GM19463 (cell line): ENCODE measurements around the gene GOLT1B.
"Not testable (repeated sequence)": the region's sequence is repeated elsewhere in the genome, so short reads cannot be mapped to it uniquely, and the experiment has no call there.

Source experiments
- ATAC-seq: cut with Tn5 transposase; IDR thresholded peaks from one replicate; pipeline ENCODE4 v1.9.1; 2021; ENCODE audit warnings: mild to moderate bottlenecking, moderate library complexity; ENCODE audit not compliant: unreplicated experiment

The GOLT1B gene, protein sequence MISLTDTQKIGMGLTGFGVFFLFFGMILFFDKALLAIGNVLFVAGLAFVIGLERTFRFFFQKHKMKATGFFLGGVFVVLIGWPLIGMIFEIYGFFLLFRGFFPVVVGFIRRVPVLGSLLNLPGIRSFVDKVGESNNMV

DNA sequence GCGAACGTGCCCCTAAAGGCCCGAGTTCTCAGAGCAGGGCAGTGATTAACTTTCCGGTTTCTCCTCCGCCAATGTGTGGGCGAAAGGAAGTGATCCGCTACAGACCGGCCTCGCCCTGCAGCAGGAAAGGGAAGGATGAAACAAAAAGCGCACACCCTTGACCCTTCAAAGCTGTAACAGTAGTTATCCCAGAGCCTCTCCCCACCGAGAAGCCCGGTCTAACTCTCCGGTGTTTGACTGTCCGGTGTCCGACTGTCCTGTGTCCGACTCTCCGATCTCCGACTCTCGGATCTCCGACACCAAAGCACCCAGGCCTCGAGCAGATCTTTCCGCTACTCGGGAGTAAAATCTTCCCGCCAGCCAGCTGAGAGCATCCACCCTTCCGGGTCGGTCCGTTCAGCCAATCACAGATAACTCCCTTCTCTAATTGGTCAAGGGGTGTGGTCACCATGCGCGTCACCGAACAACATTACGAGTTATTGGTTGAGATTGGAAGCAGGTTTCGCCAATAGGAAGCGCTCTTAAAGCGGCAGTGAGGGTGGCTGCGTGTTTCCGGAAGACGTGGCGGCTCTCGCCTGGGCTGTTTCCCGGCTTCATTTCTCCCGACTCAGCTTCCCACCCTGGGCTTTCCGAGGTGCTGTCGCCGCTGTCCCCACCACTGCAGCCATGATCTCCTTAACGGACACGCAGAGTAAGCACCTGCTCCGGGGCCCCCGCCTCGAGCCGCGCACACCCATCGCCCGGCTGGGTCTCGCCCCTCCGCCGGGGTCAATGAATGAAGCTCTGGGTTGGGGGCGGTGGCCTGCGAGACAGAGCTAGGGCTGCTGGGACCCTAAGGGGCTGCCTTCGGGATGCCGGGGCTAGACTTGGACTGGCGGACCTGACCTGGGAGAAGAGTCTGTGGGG, at the start of gene GOLT1B, which contains the start of gene RECQL:
GOLT1B (plus strand) TSS at position 532 of the 906 bp plus-strand sequence; CDS start at position 667, 135 bp downstream.
RECQL (minus strand) TSS at position 378 of the 906 bp plus-strand sequence. CDS start 2,065 bp downstream, outside the sequence.
- peak; percentile 97 for ATAC-seq

DNA sequence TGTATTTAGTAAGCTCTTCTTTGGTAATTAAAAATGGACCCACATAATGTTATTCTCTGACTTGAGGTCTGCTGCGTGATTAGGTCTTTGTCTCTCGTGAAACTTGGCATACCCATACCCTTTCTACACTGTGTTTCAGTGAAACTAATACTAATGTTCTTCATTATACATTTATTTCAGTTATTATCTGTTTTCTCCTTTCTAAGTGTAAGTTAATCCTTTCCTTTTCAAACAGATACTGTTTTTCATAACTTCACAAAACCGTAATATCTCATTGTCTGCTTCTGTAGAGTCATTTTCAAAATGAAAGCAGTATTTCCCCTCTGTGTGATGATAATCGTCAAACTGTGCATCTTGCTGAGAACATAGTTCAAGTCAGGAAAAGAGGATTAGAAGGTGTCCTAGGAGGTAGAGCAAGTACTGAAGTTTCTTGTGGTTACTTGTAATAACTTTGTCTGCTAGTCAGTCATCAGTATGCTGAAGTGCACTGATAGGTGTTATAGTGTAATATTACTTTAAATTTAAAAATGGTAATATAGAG, 48.2 kb upstream of the GOLT1B start:
- no peak for ATAC-seq

DNA sequence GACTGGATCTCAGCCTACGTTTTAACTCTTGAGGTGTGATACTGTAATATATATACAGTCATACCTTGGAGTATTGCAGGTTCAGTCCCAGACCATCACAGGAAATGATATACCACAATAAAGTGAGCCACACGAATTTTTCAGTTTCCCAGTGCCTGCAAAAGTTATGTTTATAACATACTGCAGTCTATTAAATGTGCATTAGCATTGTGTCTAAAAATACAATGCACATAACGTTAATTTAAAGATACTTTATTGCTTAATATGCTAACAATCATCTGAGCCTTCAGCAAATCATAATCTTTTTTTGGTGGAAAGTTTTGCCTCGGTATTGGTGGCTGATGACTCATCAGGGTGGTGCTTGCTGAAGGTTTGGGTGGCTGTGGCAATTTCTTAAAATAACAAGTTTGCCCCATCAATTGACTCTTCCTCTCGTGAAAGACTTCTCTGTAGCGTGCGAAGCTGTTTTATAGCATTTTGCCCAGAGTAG, 45.3 kb upstream of the GOLT1B start:
- no peak for ATAC-seq

DNA sequence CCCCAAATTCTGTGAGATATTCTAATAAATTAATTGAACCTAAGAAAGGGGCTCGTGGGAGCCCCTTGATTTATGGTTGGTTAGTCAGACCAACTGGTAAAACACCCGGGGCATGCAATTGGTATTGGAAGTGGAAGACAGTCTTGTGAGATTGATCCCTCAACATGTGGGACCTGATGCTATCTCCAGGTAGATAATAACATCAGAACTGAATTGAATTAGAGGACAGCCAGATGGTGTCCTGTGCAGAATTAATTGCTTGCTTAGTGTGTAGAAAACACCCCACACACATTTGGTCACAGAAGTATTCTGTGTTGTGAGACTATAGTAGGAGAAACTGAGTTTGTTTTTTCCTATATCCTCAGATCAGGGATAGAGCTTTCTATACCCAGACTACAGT, 42.1 kb upstream of the GOLT1B start:
- ATAC-seq: no peak

DNA sequence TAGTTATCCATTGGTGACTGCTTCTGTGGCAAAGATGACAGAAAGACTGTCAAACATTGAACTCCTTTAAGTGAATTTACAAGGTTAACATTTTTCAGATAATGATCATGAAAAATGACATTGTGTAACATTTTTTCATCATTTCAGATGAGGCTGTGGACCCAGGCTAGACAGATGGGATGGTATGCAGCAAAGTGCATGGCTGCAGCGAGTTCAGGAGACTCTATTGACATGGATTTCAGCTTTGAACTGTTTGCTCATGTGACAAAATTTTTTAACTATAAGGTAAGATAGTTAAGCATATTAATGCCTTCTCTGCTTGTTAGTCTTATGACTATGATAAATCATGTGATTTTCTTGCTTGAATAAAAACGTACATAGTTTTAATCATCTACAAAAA, 34.3 kb upstream of the GOLT1B start:
- ATAC-seq: not testable (repeated sequence)

DNA sequence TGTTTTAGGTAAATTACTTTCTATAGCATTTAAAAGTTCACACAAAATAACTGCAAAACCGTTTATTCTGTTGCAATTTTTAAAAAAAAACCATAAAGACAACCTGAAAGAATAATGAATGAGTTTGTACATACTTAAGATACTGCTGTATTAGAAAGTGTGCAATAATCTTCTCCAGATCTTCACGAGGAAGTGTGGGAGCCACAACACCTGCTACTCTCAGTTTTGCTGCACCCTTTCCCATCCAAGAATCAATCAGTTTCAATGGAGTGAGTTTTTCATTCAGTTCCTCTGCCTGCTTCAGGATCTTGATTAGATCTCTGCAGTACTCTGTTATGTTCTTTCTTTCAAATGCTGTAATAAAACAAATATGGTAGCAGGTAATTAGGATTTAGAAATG, 30.3 kb upstream of the GOLT1B start:
- ATAC-seq: no peak

DNA sequence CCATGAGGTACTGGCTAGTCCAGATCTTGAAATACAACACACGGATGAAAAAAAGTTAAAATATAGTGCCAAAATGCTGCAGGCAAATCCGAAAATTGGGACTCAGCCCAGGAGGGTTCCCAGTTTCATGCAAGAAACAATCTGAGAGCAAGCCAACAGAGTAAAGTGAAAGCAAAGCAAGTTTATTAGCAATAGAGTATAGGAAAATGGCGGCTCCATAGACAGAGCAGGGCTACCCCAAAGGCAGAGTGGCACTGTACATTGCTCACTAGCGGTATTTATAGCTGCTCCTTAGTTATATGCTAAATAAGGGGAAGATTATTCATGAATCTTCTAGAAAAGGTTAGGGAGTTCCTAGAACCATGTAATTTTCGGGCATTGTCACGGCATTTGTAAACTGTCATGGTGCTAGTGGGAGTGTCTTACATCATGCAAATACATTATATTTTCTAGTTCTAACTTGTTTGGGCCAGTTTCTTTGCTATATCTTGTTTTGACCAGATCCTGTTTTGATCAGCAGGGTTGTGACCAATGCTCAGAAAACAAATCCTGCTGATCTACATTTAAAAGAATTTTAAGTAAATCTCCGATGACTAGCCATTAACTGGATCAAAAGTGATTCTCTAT, 29.3 kb upstream of the GOLT1B start:
- ATAC-seq: no peak

DNA sequence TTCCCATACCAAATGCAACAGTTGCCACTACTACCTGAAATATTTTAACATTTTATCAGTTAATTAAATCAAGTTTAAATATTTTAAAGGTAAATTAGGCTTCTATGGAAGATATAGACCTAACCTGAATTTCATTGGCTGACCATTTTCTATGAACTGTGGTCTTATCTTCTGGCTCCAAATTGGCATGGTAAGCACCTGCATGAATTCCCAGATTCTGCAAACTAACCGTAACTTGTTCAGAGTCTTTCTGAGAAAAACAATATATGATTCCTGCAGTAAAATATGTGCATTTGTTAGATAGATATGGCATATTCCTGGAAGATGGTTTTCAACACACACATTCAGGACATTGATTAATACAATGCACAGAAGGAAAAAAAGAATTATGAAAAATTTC, 26.0 kb upstream of the GOLT1B start:
- ATAC-seq: no peak

DNA sequence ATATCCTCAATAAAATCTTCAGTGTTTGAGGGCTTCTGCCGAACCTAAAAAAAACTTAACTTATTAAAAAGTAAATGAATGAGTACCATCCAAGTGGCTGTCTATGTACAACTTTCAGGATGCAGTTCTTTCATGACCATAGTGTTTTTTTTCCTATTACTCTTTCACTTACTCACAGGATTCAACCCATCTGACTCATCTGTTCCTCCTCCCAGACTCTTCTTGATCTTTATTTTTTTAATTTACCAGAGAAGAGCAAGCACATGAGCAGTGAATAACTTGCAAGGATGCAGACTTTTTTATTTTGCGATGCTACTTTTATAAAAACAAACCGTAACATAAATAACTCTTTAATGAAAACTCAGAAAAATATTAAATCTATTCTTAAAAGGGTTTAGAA, 24.6 kb upstream of the GOLT1B start:
- ATAC-seq: no peak

DNA sequence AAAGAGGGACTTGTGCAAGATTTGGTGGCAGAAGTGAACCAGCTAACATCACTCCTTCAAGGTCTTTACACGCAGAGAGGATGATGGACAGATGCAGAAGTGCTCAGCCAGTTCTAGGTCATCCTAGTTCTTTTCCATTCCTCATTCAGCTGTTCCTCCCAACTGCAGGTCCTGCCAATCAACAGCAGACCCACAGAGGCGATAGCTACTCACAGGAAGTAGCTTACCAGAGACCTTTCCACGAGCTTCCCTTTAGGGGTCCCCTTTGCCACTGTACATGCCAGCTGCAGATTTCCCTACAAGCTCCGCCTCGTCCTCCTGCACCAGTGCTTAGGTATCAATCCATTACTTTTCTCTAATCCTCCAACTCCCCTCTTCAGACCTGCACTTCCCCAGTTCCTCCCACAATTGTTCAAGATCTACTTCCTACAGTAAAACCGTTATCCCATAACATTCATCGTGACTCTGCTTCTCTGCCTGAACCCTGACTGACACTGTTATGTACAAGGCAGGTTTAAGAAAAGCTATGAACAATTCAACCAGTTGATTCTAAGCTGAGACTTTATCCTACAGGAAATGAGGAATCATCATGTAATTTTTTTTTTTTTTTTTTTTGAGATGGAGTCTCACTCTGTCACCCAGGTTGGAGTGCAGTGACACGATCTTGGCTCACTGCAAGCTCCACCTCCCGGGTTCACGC, 22.7 kb upstream of the GOLT1B start:
- ATAC-seq: no peak

DNA sequence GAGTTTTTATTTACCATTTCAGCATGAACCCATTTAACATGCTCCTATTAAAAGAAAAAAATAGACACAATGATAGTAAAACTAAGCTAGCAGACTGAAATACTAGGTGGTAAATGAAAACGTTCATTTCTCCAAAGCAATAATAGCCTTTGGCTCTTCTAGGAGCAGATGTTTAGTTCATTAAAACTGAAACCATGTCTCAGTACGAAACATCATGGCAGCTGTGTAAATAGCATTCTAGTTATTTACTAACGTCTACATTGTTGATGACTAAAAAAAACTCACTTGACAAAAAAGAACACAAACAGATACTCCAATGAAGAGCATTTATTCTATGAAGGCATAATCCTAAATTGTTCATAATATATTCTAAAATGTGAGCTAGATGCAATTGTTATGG, 18.1 kb upstream of the GOLT1B start:
- ATAC-seq: no peak

DNA sequence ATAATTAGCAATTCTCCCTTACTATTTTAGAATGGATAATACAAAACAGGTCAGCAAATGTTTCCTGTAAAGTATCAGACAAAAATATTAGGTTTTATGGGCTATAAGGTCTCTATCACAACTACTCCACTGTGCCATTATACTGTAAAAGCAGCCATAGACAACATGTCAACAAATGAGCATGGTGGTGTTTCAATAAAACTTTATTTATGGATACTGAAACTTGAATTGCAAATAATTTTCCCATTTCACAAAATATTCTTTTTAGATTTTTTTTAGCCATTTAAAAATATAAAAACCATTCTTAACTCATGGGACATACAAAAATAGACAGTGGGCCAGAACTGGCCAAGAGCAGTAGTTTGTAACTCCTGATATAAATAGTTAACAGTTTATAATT, 15.6 kb upstream of the GOLT1B start:
- ATAC-seq: no peak

DNA sequence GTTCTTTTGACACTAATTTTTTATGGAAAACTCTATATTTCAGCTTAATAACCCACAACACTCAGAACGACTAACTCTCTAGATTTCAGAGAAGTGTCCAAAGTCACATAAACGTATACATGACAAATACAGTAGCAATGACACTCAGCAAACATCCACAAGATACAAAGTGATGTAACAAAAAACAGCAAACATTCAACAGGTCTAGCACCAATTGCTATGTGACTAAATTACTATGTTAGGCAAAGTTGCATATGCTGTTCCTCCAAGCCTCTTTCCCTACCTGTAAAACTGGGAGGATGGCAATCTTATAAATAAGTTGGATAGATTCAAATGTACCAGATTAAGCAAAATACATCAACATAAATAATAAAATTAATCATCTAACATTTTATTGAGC, 1.8 kb upstream of the GOLT1B start:
- no peak for ATAC-seq

DNA sequence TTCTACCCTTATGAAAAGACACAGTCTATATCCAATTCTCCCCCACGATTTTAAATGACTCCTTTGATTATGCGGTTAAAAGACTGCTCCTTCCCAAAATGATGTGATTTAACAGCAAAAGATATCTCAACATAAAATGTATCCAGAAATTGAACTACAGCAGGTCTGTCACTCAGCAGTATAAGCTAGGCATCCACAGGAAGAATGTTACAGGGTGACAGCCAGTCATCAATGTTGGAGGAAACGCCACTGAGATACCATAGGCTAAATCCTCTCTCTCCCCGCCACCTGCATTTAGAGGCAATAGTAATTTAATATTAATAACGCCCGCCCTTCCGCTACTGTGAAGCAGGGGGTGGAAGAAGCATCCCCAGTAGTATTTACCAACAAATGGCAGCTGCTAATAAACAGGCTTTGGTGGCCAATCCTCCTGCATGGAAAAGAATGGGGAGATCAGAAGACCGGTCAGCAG, 767 bp upstream of the GOLT1B start:
- peak; percentile 0 for ATAC-seq

DNA sequence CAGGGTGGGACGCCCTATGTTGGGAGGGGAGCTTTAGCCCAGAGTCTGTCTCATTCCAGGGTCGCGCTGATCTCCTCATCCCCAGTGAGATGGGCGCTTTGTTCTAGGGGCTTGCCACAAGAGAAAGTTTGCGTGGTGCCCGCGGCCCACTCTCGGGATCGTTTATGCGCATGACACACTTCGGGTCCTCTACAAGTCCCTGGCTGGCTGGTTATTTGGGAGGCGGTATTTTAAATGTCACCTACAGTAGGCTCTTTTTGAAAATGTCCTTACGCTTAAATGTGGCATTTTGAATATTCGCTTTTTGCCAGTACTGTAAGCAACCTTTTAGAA, 541 bp downstream of the GOLT1B start:
- ATAC-seq: peak; percentile 2

DNA sequence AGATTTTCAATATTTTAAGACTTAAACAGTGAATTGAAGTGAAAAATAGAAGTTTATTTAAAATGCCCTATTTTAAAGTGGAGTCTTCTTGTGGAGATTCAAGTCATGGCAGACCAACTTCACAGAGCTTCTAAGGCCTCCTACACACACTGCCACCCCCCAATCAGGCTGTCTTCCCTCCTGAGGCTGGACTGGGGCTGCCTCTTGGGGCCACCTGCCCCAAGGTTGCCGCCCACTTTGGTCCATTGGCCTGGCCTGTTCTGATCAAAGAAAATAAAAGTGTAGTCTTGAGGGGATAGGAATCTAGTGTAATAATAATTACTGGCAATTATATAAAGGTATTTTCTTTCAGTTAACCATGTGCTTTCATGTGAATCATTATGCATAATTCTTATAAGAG, 1.3 kb downstream of the GOLT1B start:
- no peak for ATAC-seq

DNA sequence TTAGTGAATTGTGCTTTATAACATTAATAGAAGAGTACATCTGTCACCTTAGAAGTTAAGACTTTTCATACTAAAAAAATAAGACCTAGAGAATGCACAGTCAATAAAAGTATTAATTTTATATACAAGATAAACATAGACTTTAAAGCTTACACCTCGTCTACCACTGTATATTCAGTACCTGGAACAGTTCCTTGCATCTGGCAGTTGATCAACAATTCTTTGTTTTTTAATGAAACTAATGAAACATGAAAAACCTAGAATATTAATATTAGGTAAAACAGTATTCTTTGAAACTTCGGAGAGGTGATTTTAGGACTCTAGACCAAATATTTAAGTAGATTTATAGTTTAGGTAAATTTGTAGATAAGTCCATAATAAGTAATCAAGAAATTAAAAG, 4.3 kb downstream of the GOLT1B start:
- no peak for ATAC-seq

DNA sequence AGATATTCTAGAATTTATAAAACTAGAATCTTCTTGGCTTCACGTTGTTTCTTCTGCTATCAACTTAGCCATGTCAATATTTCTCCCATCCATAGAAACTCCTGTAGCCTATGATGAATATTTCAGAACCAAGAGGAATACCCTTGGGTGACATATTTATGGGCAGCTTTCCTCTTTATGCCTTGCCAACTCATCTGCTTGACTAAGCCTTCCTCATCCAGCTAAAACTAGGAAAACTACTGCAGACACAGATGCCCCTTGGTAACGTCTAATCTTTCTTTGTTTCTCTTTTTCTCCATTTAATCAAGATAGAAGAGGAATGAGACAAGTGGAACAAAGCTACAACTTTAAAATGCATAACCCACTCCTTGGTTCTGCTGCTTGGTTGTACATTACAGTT, 6.3 kb downstream of the GOLT1B start:
- no peak for ATAC-seq

DNA sequence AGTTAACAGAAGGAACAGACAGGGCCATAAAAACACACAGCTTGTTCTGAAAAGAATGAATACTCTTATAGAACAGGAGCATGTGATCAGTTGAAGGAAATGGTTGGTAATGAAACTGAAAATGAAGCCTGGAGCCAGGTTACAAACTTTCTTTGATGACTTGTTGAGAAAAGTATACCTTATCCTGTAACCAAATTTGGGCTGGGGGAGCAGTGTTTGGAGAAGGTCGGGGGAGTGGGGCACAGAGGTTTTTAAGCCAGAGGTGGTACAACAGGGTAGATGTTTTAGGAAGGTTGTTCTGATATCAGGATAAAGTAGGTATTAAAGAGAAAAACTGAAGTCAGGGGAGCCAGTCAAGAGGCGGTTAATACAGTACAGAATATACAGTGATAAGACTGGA, 8.2 kb downstream of the GOLT1B start:
- peak; percentile 94 for ATAC-seq

DNA sequence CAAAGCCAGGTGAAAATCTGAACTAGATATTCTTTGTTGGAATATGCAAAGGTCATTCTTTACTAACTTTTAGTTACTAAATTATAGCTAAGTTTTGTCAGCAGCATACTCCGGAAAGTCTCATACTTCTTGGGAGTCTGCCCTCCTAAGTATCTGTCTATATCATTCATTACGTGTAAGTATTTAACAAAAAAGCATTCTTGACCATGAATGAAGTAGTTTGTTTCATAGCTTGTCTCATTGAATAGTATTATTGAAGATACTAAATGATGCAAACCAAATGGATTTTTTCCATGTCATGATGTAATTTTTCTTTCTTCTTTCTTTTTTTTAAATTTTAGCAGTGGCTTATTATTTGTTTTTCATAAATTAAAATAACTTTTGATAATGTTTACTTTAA, 14.7 kb downstream of the GOLT1B start:
- no peak for ATAC-seq

DNA sequence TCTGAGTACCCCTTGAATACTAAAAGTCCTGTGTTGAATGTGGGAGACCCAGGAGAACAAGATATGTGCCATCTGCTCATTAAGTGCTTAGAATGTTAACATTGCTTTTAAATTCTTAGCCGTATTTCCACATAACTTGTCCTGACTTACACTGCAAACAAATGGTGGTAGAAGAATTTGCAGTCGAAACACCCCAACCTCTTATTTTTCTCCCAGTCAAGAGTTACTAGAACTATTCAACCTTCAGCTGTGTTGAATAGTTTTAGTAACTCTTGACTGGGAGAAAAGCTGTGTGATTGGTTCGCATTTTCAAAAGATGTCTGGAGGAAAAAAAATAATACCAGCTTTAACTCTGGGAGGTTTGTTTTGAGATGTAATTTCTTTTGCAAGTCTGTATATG, 16.9 kb downstream of the GOLT1B start:
- ATAC-seq: no peak
